ENCODE measurements around the gene KRT10. TPM values are rescaled to one million over a fixed set of nuclear protein-coding genes. Genes with fewer than 3 reads are reported as not detected.
A peak's percentile ranks its signal among the peaks of the same experiment; 100 is the strongest.

KRT10 gene
- total RNA-seq, 1 experiment from 2014 or later = 62.3 TPM

GRCh38 chr17:40812639-40813038 lies 9.8 kb downstream of the KRT10 start:
- Histone ChIP-seq H3K9me2 (ENCODE audit: insufficient read depth) (peaks cover 5% of the 10 kb centered on the region; the same call in 1 of the 2 replicates), H3K9me3 (ENCODE audit: control insufficient read depth in 1 of 2, insufficient read depth in 1 of 2, low read depth in 1 of 2, low read length in 2 of 2) (no peaks in the 10 kb centered on the region), H2AFZ (ENCODE audit: low read depth, low read length, poor library complexity, severe bottlenecking) (peak overlapping the region; percentile 31), H4K20me1 (ENCODE audit: insufficient read depth) (no peaks in the 10 kb centered on the region), H3K4me1 (ENCODE audit: control insufficient read depth in 1 of 2, insufficient read depth in 2 of 2, low read length in 2 of 2) (peaks cover 13 to 32% of the 10 kb centered on the region in 2 experiments), H3K4me2 (ENCODE audit: low read length) (no peak overlapping the region), H3K9ac (ENCODE audit: low read length) (no peak overlapping the region), H3K4me3 (replicated peaks in 1 of 2; ENCODE audit: low read depth in 1 of 2, low read length in 2 of 2) (no peak overlapping the region), H3K27ac (ENCODE audit: low read depth, low read length) (no peak overlapping the region), H3K36me3 (ENCODE audit: control insufficient read depth in 1 of 2, insufficient read depth in 2 of 2, low read length in 2 of 2) (peaks cover 4 to 10% of the 10 kb centered on the region in 2 experiments; a peak in 1 of 4 replicates), H3K79me2 (ENCODE audit: insufficient read depth, low read length) (peaks cover 4% of the 10 kb centered on the region), H3K27me3 (ENCODE audit: insufficient read depth, low read length) (no peaks in the 10 kb centered on the region)
- no peak for ATAC-seq
- ChIA-PET RAD21 (ENCODE audit: low non-redundant PET in 1 of 2, low total read pairs in 2 of 2, uncharacterized antibody in 2 of 2, unreplicated experiment in 2 of 2) (no interaction called here), CTCF (no interaction called here), POLR2A (no interaction called here)
- BruUV-seq (replicated peaks) = no TSS peak
- no peak for DNase-seq (ENCODE audit: low read depth, low spot score)
- intact Hi-C loops (cut with micrococcal nuclease) = no loop called here
- TF ChIP-seq JUND (IDR thresholded peaks at IDR 0.05) (no peak), CBX3 (IDR thresholded peaks at IDR 0.05; ENCODE audit: low read depth) (no peak), ZBTB33 (IDR thresholded peaks at IDR 0.05; ENCODE audit: extremely low read depth, insufficient replicate concordance, low read length) (no peak), ZFX (IDR thresholded peaks at IDR 0.05) (no peak), REST (IDR thresholded peaks at IDR 0.05; ENCODE audit: low read depth) (no peak), EZH2 (IDR thresholded peaks at IDR 0.05) (no peak)
